Tibial nerve (tissue), 4 donors: Measurements from ENCODE around the gene OR5AU1.

Experiments used
- EP300 ChIP-seq, 2 donors: sonication (generic); formaldehyde crosslinking; IDR thresholded peaks; one replicate each; pipeline ENCODE4 v1.6.1; 2017; ENCODE audit warnings: antibody characterized with exemption in 2 of 2, mild to moderate bottlenecking in 1 of 2
- POLR2A ChIP-seq, 2 donors: fragments of 450-650 bp; IDR thresholded peaks; one replicate each; pipeline ENCODE4 v1.6.1; 2017; ENCODE audit warnings: antibody characterized with exemption in 2 of 2, mild to moderate bottlenecking in 2 of 2, moderate library complexity in 2 of 2
- TF ChIP-seq, protein P1 (sequence below), 5 experiments: fragments of 200-600 bp in 3 of 5; fragments of 450-650 bp in 2 of 5; sonication (generic) in 3 of 5; IDR thresholded peaks; one replicate each; pipeline ENCODE4 v1.5.1; 2016 to 2019; ENCODE audit warnings: antibody characterized with exemption in 5 of 5, mild to moderate bottlenecking in 3 of 5, moderate library complexity in 2 of 5

DNA sequence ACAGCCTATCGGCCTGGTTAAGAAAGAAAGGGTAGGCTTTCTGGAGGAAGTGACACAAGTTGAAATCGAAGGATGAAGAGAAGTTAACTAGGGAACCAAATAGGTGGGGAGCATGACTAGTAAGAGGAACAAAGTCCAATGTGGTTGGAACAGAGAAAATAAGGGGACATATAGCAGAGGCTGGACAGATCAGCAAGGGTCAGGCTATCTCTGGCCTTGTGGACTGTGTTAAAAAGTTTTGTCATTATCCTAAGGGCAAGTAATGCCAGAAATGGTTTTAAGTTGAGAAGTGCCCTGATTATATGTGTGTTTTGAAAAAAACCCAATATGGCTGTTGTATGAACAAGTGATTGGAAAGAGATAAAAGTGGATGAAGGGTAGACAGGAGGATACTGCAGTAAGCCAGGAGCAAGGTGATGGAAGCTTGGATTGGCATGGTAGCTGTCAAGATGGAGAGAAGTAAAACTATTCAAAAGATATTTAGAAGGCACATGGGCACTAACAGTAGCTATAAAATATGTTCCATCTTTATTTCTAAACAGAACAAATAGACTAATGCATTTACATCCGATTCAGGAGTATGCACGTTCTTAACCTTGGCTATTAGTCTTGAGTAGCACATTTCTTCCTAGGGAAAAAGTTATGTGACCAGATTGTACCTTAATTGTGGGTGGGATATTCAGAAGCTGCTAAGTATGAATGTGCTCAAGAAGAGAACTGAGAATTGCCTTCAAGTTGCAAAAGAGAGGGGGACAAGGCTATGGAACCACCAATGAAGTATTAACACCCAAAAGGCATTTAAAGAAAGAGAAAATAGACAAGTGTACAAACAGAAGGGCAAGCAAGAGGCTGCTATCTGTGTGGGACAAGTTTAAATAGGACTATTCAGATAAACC lies 46.8 kb upstream of the OR5AU1 start:
- no peak for TF ChIP-seq POLR2A (IDR thresholded peaks at IDR 0.05)
- TF ChIP-seq, protein P1, sequence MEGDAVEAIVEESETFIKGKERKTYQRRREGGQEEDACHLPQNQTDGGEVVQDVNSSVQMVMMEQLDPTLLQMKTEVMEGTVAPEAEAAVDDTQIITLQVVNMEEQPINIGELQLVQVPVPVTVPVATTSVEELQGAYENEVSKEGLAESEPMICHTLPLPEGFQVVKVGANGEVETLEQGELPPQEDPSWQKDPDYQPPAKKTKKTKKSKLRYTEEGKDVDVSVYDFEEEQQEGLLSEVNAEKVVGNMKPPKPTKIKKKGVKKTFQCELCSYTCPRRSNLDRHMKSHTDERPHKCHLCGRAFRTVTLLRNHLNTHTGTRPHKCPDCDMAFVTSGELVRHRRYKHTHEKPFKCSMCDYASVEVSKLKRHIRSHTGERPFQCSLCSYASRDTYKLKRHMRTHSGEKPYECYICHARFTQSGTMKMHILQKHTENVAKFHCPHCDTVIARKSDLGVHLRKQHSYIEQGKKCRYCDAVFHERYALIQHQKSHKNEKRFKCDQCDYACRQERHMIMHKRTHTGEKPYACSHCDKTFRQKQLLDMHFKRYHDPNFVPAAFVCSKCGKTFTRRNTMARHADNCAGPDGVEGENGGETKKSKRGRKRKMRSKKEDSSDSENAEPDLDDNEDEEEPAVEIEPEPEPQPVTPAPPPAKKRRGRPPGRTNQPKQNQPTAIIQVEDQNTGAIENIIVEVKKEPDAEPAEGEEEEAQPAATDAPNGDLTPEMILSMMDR (IDR thresholded peaks at IDR 0.05) = no peak
- no peak for TF ChIP-seq EP300 (IDR thresholded peaks at IDR 0.05)
